CD4-positive, alpha-beta T cell treated with Interleukin-10 for 1 hour (primary cell): Measurements from ENCODE around the gene CDKAL1.

Source experiments
- DNase-seq: peaks from one replicate; pipeline ENCODE4 v3.0.0-alpha.2; 2020

CDKAL1 gene

GRCh38 chr6:21131406-21131805, 597.1 kb downstream of the CDKAL1 start:
- no peak for DNase-seq

- DNase-seq, result no peak
Measured at GRCh38 chr6:21132446-21132845, 598.2 kb downstream of the CDKAL1 start.

- no peak for DNase-seq
Measured at GRCh38 chr6:21132856-21133838, 598.9 kb downstream of the CDKAL1 start.

- DNase-seq, result no peak
Measured at GRCh38 chr6:21133901-21134300, 599.6 kb downstream of the CDKAL1 start.

- no peak for DNase-seq
Measured at GRCh38 chr6:21134356-21134755, 600.1 kb downstream of the CDKAL1 start.

GRCh38 chr6:21135484-21136013, 601.3 kb downstream of the CDKAL1 start:
- DNase-seq, result no peak

- no peak for DNase-seq
Measured at GRCh38 chr6:21137700-21138335, 603.6 kb downstream of the CDKAL1 start.

GRCh38 chr6:21138336-21139069, 604.2 kb downstream of the CDKAL1 start:
- no peak for DNase-seq

GRCh38 chr6:21140966-21141365, 606.7 kb downstream of the CDKAL1 start:
- no peak for DNase-seq

GRCh38 chr6:21141616-21142303, 607.5 kb downstream of the CDKAL1 start:
- DNase-seq, result no peak

GRCh38 chr6:21142741-21143140, 608.5 kb downstream of the CDKAL1 start:
- no peak for DNase-seq

GRCh38 chr6:21143645-21144044, 609.4 kb downstream of the CDKAL1 start:
- DNase-seq, result no peak

- DNase-seq, result no peak
Measured at GRCh38 chr6:21144928-21145327, 610.7 kb downstream of the CDKAL1 start.

- no peak for DNase-seq
Measured at GRCh38 chr6:21147995-21148394, 613.7 kb downstream of the CDKAL1 start.

GRCh38 chr6:21149470-21149869, 615.2 kb downstream of the CDKAL1 start:
- no peak for DNase-seq

- DNase-seq, result no peak
Measured at GRCh38 chr6:21150667-21151066, 616.4 kb downstream of the CDKAL1 start.

- DNase-seq, result no peak
Measured at GRCh38 chr6:21151119-21151518, 616.9 kb downstream of the CDKAL1 start.

GRCh38 chr6:21151530-21151929, 617.3 kb downstream of the CDKAL1 start:
- no peak for DNase-seq

GRCh38 chr6:21157186-21157929, 623.1 kb downstream of the CDKAL1 start:
- DNase-seq, result no peak

- no peak for DNase-seq
Measured at GRCh38 chr6:21158149-21158548, 623.9 kb downstream of the CDKAL1 start.

- DNase-seq, result no peak
Measured at GRCh38 chr6:21158873-21159272, 624.6 kb downstream of the CDKAL1 start.

GRCh38 chr6:21159465-21159864, 625.2 kb downstream of the CDKAL1 start:
- DNase-seq, result no peak
